Measurements from ENCODE around the gene WDR59.

DNA sequence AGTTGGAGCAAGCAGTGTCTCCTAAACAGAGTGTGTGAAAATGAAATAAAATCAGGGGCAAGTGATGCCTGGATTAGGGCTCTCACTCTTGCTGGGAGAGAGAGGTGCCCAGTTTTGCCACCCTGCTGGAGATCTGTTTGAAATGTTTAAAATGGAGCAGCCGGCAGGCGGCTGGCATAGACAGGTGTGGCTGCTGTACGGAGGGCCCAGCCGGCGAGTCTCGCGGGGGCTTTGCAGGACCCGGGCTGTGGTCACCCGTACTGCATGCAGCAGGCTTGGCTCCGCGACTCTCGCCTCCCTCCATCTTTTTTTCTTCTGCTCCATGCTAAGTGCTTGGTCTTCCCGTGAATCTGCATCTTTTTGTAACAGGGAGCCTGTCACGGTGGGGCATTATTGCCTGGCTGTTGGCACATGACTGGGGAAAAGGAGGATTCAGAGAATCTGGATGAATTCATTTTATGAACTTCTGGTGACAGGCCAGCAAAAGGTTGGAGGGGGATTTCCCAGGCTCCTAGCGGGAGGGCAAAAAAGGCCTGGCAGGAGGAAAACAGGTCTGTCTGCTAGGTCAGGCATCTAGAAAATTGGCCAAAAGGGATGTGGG is 15.7 kb upstream of the WDR59 start:
- no peak for TF ChIP-seq YY1 (IDR thresholded peaks at IDR 0.05; ENCODE audit: low read depth)
- TF ChIP-seq CTCF (IDR thresholded peaks at IDR 0.05) = no peak; the same call in 1 of the 2 replicates
- no peak for TF ChIP-seq JUND (IDR thresholded peaks at IDR 0.05)
- TF ChIP-seq CHD2 (IDR thresholded peaks at IDR 0.05; ENCODE audit: low read length, partially characterized antibody) = no peak
- TF ChIP-seq REST (IDR thresholded peaks at IDR 0.05; ENCODE audit: low read depth, low read length) = no peak
- TF ChIP-seq RCOR1 (IDR thresholded peaks at IDR 0.05; ENCODE audit: low read length) = no peak
- no peak for TF ChIP-seq NRF1 (IDR thresholded peaks at IDR 0.05; ENCODE audit: low read depth, low read length)
